Renal pelvis (tissue), 4 donors: ENCODE results near the gene FAM168A. TPM values are rescaled to one million over a fixed set of nuclear protein-coding genes. Genes with fewer than 3 reads are reported as not detected.

Source experiments
- DNase-seq: peaks from one replicate; pipeline ENCODE4 v3.0.0-alpha.2; 2013
- polyA plus RNA-seq, 3 donors: library from polyadenylated mRNA; unstranded; fragments of 120-200 nt; gene quantifications; one replicate each; pipeline ENCODE4 v1.2.1, GENCODE V29; 2013; ENCODE audit not compliant: insufficient read length in 3 of 3

FAM168A gene
- polyA plus RNA-seq, 3 donors = 44.5 to 47.6 (median 47.3) TPM

- no peak for DNase-seq
Observed at GRCh38 chr11:73429121-73429750, 168.7 kb downstream of the FAM168A start.

DNA sequence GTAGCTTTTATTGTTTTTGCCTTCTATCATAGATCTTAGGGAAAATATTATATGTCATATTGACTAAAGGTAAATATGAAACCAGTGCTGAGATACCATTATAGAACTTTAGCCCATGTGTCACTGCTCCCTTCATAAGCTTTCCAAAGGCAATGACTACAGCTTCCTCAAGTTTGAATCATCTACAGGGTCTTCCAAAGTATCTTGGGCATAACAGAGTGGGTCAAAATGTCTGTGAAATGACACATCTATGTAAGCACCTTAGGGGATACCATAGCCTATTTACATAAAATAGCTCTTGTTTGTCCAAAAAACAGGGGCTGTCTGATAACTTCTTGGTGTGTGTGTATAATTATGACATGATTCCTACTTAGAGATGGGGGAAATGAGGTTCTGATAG lies 169.2 kb downstream of the FAM168A start:
- no peak for DNase-seq

- no peak for DNase-seq
Observed at GRCh38 chr11:73428227-73428626, 169.7 kb downstream of the FAM168A start.

DNA sequence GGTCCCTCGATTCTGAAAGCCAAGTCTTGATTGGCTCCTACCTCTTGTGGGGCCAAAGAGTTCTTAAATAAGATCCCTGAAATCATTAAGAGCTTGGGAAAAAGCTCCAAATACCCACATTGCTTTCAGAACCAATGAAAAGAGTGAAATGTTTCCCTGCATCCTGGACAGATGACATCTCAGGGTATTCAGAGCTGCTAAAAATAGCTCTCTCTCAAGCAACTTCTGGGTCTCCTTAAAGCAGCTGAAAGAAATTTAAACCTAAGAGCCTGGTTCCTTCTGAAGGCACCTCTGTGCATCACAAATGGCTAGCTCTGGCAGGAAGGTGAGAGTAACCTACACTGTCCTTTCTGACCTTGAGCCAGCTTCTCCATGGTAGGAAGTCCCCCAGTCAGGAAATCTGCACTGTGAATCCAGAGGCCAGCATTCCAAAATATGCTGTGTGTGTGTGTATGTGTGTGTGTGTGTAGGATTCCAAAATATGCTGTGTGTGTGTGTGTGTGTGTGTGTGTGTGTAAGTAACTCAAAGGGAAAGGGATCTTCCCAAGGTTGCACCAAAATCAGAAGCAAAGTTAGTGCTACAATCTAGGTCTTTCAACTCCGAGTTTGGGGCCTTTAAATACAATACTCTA lies 171.6 kb downstream of the FAM168A start:
- no peak for DNase-seq

DNA sequence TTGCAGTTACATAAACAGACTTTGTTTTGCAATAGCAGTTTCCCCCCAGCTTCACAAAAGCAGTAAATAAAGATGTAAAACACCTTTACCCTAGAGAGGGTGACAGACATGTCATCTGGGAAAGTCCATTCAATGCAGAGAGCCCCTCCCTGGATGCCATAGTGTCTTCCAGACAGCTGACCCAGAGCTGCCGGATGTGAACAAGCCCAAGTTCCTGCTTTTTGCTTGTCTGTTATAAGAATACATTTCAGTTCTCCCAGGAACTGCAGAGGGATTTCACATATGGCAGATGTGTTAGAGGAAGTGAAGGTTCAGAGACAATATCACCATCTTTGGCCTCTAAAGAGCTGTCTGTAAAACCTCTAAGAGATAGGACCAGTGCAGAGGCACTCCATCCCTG lies 172.8 kb downstream of the FAM168A start:
- no peak for DNase-seq

- DNase-seq = no peak
Observed at GRCh38 chr11:73423506-73423905, 174.4 kb downstream of the FAM168A start.

GRCh38 chr11:73422886-73423285 lies 175.0 kb downstream of the FAM168A start:
- no peak for DNase-seq

DNA sequence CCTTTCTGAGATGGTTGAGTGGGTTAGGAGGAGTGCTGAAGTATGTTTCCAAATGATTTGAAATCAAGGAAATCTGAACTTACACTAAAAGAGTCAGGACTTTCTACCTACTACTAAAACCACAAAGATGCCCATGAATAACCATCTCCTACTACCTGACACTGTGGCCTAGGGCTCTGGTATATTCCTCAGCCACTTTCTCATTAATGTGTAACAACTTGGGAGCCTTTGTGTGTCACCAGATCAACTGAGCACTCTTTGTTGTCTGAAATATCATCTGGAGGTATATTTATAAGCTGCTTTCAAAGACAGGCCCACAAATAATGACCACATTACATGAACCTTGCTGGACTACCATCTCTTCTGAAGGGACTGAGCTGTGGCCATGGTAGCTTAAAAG lies 177.8 kb downstream of the FAM168A start:
- DNase-seq = no peak

- no peak for DNase-seq
Observed at GRCh38 chr11:73416786-73417185, 181.1 kb downstream of the FAM168A start.

DNA sequence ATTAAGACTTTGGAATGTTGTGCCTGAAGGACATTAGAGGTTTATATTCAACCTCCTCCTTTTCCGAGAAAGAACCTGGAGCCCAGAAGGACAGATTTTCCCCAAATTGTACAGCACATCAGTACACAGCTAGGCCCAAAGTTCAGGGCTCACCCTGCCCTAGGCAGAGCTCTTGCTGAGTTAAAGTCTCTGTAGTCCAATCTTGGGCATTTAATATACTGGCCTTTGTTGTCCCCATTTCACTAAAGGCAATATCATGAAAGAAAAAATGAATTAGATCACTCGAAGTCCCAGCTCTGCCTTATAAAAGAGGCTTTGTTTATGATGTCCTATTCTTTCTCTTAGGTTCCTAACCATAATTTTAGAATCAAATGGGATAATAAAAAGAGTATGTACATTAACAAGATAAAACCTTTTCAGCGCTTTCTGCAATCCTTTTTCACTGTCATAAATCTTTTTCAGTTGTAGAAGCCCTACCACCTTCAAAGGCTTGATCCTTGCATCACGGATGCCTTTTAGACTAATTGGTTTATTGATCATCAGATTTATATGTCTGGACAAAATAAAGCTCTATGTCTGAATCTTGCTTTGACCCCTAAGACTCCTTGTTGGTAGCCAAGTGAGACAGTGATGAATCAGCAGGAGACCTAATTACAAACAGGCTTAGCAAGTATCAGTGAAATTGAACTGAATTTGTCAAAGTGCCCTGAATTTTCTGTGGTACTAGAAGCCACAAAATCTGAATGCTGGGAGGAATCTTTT lies 181.9 kb downstream of the FAM168A start:
- no peak for DNase-seq

GRCh38 chr11:73414977-73415651 lies 182.8 kb downstream of the FAM168A start:
- DNase-seq = no peak

DNA sequence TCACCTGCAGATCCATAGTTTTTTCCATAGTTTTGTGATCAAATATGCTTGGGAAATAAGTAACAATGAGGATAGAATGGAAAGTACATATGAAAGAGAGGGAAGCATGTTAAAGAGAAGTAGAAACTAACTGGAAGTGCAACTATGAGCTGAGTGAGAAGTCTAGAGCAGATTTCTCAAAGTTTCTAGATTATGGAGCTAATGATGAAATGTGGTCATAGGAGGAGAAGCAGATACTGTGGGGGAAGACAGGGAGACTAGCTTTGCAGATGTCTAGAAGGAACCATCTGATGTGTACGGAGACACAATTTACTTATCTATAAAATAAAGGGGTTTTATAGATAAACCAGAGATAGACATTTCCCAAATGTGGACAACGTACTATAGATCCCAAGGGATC lies 184.7 kb downstream of the FAM168A start:
- DNase-seq = no peak

- DNase-seq = no peak
Observed at GRCh38 chr11:73412308-73412707, 185.6 kb downstream of the FAM168A start.

DNA sequence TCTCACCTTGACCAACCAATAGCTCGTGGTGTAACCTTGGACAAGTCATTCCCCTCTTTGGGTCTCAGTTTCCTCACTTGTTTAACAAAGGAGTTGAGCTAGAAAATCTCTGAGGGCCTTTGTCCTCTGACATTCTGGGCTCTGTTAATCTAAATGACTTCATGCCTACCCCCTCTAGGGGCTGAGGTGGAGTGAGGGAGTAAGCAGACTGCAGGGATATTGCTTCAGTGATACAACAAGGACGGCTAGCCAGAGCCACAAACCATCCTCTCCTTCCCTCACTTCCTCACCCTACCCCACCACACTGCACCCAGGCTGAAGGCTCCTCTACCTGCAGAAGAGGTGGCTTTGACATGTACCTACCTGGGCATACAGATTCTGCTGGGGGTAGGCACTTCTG lies 186.9 kb downstream of the FAM168A start:
- DNase-seq = no peak

DNA sequence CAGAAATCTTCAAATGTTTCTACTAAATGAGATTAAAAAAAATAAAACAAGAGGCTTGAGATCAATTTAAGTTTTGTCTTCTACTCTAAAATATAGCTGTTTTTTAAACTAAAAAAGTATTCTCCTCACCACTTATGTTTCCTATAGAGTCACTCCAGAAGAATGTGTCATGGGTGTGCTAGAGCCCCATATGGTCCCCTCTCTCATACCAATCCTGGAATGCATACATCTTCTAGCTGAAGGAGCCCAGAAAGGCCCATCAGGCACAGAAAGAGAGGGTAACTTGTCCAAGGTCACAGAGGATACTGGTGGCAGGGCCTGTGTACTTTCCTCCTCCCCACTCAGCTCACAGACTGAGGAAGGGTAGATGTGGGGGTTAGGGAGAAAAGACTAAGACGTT lies 187.3 kb downstream of the FAM168A start:
- no peak for DNase-seq

GRCh38 chr11:73409431-73409830 lies 188.5 kb downstream of the FAM168A start:
- DNase-seq = no peak

GRCh38 chr11:73406619-73407018 lies 191.3 kb downstream of the FAM168A start:
- DNase-seq = no peak

GRCh38 chr11:73406131-73406530 lies 191.8 kb downstream of the FAM168A start:
- no peak for DNase-seq

DNA sequence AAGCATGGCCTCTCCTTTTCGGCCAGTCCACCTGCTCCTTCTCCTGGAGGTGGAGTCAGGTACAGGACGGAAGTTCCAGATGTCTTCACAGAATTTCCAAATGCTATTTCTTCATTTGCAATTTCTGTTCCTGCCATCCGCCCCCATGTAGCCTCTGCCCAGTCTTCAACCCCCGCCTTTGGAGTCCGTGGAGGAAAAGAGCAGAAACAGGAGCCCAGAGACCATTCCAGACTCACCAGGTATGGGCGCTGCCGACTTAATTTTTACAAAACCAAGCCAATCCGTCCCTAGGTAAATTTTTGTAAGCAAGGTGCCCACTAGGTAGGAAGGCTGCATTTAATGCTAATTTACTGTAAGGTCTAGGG lies 192.8 kb downstream of the FAM168A start:
- DNase-seq = no peak

GRCh38 chr11:73404506-73405145 lies 193.3 kb downstream of the FAM168A start:
- no peak for DNase-seq

DNA sequence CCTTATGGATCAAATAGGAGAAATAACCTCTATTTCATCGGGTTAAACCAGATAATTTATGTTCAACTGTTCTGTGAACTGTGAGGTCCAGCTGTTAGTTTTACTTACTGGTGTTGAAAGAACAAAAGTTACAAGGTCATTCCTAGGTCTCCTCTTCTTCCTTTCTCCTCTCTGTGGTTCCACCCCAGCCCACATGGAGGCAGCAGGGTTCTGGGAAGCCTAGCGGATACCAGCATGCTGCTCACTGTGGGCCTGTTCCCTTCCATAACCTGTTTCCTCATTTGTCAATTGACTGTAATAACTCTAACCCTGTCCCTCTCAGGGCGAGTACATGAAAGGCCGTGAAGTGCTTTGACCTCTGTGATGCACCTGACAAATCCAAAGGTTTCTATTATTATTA lies 193.9 kb downstream of the FAM168A start:
- peak; percentile 60 for DNase-seq

GRCh38 chr11:73403541-73403940 lies 194.4 kb downstream of the FAM168A start:
- DNase-seq = no peak
